ENCODE data around the gene KCNJ6. TPM values are rescaled to one million over a fixed set of nuclear protein-coding genes. Genes with fewer than 3 reads are reported as not detected.

KCNJ6 gene
- total and polyA plus RNA-seq, 2 of the 8 experiments (the other 6 are each of a cell fraction or from before 2014, with no cell fraction given) = 0.51 to 1.2 TPM

- H2BK5ac ChIP-seq (ENCODE audit: low read depth, low read length) = no peak overlapping the region
- no peak overlapping the region for H2BK15ac ChIP-seq (ENCODE audit: low read length)
- H2BK20ac ChIP-seq (ENCODE audit: low read length) = no peak overlapping the region
- no peak overlapping the region for H3K56ac ChIP-seq (replicated peaks; ENCODE audit: insufficient read length, low read depth, low read length)
- no peaks in the 10 kb centered on the region for H3K4me1 ChIP-seq (replicated peaks in 1 of 4; ENCODE audit: control insufficient read depth in 3 of 4, insufficient read depth in 4 of 4, low read length in 3 of 4)
- no peak overlapping the region for H2BK12ac ChIP-seq (ENCODE audit: low read depth, low read length)
- no peak overlapping the region for H3K4me2 ChIP-seq (ENCODE audit: insufficient read depth in 1 of 2, low read depth in 2 of 2, low read length in 2 of 2)
- no peak for FAIRE-seq
- no peak overlapping the region for H3K23ac ChIP-seq (ENCODE audit: insufficient read length)
- ChIA-PET CTCF (ENCODE audit: partially characterized antibody) (interaction anchor here (0.7 to 1.8 kb wide), 8 partner anchors 10 to 173 kb away, joined by 3 to 7 read pairs (median 6); partner anchors contain the start of gene KCNJ6), POLR2A (ENCODE audit: partially characterized antibody) (no interaction called here)
- H3K79me2 ChIP-seq (ENCODE audit: control insufficient read depth in 1 of 2, insufficient read depth in 2 of 2, low read length in 2 of 2) = no peaks in the 10 kb centered on the region; a peak in 1 of 4 replicates
- no peaks in the 10 kb centered on the region for H3K27me3 ChIP-seq (replicated peaks in 1 of 4; ENCODE audit: control insufficient read depth in 3 of 4, extremely low read depth in 1 of 4, insufficient read depth in 3 of 4, low read length in 3 of 4)
- H3K9me3 ChIP-seq (ENCODE audit: insufficient read depth in 2 of 2, low read depth in 1 of 2, low read length in 1 of 2) = no peaks in the 10 kb centered on the region
- H3K36me3 ChIP-seq (ENCODE audit: control insufficient read depth in 2 of 4, insufficient read depth in 4 of 4, low read length in 3 of 4) = no peaks in the 10 kb centered on the region
- no peak overlapping the region for H2BK120ac ChIP-seq (replicated peaks; ENCODE audit: low read depth, low read length)
- H3K79me1 ChIP-seq (ENCODE audit: low read depth, low read length) = no peaks in the 10 kb centered on the region
- H3K14ac ChIP-seq (ENCODE audit: insufficient read length) = no peak overlapping the region
- no peak overlapping the region for H4K8ac ChIP-seq (ENCODE audit: extremely low read depth, insufficient read depth, low read length)
- no peaks in the 10 kb centered on the region for H4K20me1 ChIP-seq (replicated peaks in 1 of 2; ENCODE audit: control insufficient read depth in 1 of 2, insufficient read depth in 2 of 2, low read length in 2 of 2)
- H4K91ac ChIP-seq (replicated peaks; ENCODE audit: insufficient read length, low read length) = no peak overlapping the region
- no peak overlapping the region for H4K5ac ChIP-seq (ENCODE audit: insufficient read length, low read depth, low read length)
- DNase-seq (ENCODE audit: low read depth in 1 of 2, low spot score in 2 of 2) = no peak
- H2AFZ ChIP-seq (ENCODE audit: low read length) = no peak overlapping the region
- H3K18ac ChIP-seq (ENCODE audit: extremely low read depth, low read length) = no peak overlapping the region
- no peak overlapping the region for H3K4me3 ChIP-seq (ENCODE audit: extremely low read depth in 1 of 4, insufficient read depth in 2 of 4, low read depth in 3 of 4, low read length in 4 of 4)
- no peak overlapping the region for H3K4ac ChIP-seq (replicated peaks; ENCODE audit: insufficient read length, low read depth, low read length)
- no peaks in the 10 kb centered on the region for H3K23me2 ChIP-seq (ENCODE audit: low read depth, low read length)
- no peak for TF ChIP-seq KDM5A (IDR thresholded peaks at IDR 0.05; ENCODE audit: low read length)
- no peak for TF ChIP-seq SIRT6 (IDR thresholded peaks at IDR 0.05; ENCODE audit: low read length)
- TF ChIP-seq, protein P1, sequence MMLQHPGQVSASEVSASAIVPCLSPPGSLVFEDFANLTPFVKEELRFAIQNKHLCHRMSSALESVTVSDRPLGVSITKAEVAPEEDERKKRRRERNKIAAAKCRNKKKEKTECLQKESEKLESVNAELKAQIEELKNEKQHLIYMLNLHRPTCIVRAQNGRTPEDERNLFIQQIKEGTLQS (IDR thresholded peaks at IDR 0.05; ENCODE audit: insufficient read depth, low read depth, low read length) = no peak
- no peak for TF ChIP-seq CEBPB (IDR thresholded peaks at IDR 0.05; ENCODE audit: low read depth, low read length)
- no peak for TF ChIP-seq GABPA (IDR thresholded peaks at IDR 0.05; ENCODE audit: borderline replicate concordance, insufficient read depth, low read length)
- 94% methylated on average over 1 of the region's 1 CpG; no CpG with 5 or more reads in 1 of the 2 experiments for WGBS, 2 experiments (ENCODE audit: extremely low coverage in 1 of 2, insufficient coverage in 1 of 2, insufficient read length in 1 of 2, insufficient replicate concordance in 2 of 2, low coverage in 1 of 2, low lambda C conversion rate in 2 of 2, missing lambda C conversion rate in 1 of 2)
- H2AK5ac ChIP-seq (ENCODE audit: low read depth, low read length) = no peak overlapping the region
- H3K9ac ChIP-seq (replicated peaks in 1 of 4; ENCODE audit: extremely low read depth in 1 of 4, low read depth in 3 of 4, low read length in 3 of 4) = no peak overlapping the region
- H3K27ac ChIP-seq (ENCODE audit: low read depth, low read length) = no peak overlapping the region
Measured at GRCh38 chr21:37886120-37886519, 30.1 kb downstream of the KCNJ6 start.
